GM18502 (cell line): ENCODE measurements around the gene RNF169.
A peak's percentile ranks its signal among the peaks of the same experiment; 100 is the strongest.
"Not testable (repeated sequence)": the region's sequence is repeated elsewhere in the genome, so short reads cannot be mapped to it uniquely, and the experiment has no call there.

Source experiments
- ATAC-seq: cut with Tn5 transposase; IDR thresholded peaks from one replicate; pipeline ENCODE4 v1.9.1; 2021; ENCODE audit warnings: mild to moderate bottlenecking; ENCODE audit not compliant: unreplicated experiment, poor library complexity

RNF169 gene

DNA sequence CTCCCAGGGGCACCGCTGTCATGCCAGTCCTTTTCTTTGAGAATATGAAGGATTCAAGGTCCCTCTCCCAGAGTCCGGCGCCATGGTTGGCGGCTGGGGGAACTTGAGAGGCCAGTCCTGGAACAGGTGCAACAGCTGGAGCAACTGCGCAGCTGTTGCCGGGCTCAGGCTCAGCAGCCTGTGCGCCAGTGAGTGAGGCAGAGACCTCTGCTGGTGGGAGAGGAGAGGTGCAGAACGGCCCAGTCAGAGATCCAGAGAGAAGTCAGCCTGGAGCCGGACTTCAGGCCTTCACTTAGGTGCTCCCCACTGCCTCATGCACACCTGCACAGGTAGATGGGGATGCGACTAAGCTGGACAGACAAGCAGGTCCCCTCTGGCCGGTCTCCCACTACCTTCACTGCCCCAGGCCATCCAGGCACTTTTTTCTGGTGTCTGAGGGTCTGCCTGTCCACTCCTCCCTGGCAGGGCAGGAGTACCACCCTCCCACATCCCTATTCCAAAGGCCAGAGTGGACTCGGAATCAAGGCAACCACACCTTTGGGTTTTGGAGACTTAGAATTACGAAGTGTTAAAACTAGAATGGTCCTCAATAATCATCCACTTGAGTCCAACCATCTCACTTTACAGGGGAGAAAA, 22.0 kb upstream of the RNF169 start:
- ATAC-seq: peak; percentile 88

DNA sequence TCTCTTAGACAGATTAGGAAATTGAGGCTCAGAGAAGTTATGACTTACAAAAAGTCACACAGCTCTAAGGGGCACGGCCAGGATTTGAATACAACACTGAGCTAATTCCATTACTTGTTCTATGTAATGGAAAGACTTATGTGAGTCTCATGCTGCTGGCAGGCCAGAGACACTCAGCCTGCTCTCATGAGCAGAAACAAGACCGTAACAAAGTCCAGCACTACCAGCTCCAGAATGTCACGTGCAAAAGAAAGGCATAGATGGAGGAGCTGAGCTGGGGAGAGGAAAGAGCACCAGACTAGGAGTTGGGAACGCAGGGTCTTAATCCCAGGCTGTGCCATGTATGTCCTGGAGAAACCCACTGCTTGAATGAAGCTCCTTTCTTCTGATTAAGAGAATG, 19.3 kb upstream of the RNF169 start:
- ATAC-seq: no peak

DNA sequence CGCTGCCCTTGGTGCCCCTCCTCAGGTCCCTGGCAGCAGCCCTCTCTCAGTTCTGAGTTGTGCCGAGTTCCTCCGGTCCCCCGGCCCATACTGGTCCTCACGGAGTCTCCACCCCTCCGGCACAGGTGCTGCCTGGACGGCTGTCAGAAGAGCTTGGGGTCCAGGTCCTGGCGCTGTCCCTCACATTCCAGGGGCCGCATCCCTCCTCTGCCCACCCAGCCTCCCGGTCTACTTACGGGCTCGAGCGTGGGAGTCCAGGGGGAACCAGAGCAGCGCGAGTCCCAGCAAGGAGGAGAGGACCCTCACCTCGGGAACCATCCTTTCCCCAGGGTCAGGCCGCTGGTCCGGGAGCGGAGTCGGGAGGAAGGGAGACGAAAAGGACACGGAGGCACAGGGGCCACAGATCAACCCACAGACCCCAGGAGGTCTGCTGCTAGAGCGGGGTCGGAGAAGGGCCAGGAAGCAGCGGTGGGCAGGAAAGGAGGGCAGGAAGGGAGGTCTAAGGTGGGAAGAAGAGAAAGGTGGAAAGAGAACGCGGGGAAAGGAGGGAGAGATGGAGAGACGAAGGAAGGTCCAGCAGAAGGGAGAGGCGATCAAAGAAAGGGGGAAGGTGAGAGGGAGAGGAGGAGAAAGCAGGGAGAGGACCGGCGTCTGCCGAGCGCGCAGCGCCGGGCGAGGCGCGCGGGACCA, 17.9 kb upstream of the RNF169 start:
- ATAC-seq: no peak

DNA sequence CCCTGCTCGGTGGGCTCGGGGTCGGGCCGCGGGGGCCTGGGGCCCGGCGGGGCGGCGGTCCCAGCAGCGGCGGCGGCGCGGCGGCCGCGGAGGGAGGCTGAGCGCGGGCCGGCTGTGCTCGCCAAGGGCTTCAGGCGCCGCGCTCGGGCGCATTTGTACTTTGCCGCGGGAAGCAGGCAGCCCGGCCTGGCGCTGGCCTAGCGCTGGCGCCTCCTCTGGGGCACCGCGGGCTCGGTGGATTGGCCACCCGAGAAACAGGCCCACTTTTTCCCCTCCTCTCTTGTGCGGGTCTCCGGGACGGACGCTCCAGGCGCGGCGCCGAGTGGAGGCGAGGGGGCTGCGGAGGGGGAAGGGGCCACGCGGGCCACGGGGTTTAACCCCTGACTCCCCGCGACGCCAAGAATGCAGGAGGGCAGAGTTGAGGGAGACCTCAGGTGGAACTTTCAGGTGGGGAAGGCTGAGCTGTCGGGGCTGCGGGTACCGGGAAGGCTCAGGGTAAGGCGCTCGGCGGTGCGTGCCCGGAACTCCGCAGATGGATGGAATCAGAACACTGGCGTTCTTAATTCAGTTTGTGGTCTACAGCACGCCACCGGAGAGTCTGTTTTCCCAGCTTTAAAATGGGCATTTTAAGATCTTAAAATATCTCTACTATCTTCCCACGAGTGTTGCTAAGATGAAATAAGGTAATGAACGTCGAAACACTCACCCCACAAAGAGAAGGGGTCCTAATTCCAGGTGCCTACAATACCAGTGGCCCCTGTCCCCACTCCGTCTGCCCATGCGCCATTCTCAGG, 17.2 kb upstream of the RNF169 start, which contains the start of gene CHRDL2:
TSS of gene CHRDL2 (minus strand) at position 126 of the 794 bp plus-strand sequence. CDS start 538 bp downstream, outside the sequence.
- ATAC-seq: no peak

DNA sequence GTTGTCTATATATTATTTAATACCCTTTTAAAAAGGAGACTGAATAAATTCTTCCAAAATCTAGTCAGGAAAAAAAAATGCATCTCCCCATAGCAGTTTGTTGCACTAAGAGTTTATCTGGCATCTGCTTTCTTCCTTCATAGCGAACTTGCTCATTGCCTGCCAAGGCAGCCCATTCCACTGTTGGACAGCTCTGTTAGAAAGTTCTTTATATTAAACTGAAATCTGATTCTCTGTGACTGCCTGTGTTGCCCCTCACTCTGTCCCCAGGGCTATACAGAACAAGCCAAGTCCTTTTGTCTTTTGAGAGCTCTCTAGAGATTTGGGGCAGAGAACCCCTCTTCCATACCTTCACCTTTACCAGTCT, 14.1 kb upstream of the RNF169 start:
- ATAC-seq: no peak

DNA sequence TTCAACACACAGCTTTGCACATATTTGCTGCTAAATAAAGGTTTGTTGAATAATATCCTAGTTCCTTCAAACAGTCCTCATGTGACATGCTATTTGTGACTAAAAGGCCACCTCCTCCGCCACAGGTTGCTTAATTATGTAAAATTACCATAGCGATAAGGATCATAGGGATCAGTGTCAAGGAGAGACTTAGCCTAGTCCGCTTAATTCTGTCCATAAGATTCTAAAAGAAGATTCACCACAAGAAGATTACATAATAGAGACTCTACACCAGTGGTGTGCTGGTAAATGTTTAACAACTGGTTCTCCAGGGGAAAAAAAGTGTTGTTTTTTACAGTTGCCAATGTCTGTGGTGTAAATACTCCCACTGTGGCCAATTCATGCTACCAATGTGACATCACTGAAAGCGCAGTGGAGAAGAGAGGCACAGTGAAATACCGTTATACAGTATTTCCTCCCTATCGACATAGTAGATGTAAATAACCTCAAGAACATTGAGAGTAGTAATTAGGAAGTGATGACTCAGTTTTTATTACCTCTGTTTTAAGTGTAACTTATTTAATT, 13.2 kb upstream of the RNF169 start:
- no peak for ATAC-seq

DNA sequence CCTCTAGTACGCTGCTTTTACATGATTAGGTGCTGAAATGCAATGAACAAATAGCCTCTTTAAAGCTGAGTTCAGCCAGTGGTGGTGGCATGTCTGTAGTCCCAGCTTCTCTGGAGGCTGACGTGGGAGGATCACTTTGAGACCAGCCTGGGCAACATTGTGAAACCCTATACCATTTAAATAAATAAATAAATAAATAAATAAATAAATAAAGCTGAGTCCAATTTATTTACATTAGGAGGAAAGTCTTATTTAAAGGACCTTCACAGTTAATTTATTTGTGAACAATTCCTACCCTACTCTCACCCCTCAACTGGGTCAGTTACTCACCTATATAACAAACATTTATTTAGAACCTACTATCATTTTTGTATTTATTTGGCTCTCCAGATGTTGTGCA, 12.6 kb upstream of the RNF169 start:
- ATAC-seq: no peak

DNA sequence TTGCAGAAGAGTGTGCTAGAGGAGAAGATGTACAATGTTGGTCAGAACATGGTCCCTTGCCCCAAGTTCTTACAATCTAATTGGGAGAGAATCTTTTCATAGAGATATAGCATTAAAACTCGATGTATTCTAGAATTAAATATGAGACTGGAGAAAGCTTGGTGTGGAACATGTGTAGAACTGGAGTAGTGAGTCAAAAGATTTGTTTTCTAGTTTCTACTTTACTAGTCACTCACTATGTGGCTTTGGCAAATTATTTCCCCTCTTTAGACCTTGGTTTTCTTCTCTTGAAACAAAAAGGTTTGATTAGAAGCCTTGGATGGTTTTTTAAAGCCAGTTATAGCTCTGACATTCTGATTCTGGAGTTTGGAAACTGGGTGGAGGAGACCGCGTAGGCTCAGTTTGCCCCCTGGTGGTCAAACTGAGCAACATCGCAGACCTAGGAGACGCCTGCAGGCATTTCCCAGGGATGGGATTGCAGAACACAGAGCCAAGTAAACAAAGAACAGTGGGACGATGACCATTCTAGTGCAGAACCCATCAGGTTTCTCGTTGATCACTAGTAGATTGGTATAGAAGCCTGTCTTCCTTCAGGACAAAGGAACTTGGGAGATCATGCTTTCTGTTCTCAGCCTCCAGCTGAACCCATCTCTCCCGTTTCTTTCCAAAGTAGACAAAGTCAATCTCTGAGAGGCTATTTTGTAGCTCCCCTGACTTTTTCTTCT, 8.9 kb upstream of the RNF169 start:
- no peak for ATAC-seq

DNA sequence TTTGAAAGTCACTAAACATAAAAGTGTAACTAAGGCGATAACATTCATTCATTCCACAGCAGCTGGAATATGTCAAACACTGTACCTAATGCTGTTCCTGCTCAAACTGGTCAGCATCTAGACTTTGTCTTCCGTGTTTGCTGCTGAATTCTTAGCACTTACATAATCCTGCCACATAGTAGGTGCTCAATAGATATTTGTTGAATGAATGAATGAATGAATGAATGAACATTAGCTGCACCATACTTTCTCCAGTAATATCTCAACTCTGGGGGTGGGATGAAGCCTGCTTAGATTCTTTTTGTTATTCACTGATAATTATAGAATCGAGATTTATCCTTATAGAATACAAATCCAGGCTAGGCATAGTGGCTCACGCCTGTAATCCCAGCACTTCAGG, 6.6 kb upstream of the RNF169 start:
- ATAC-seq: no peak

DNA sequence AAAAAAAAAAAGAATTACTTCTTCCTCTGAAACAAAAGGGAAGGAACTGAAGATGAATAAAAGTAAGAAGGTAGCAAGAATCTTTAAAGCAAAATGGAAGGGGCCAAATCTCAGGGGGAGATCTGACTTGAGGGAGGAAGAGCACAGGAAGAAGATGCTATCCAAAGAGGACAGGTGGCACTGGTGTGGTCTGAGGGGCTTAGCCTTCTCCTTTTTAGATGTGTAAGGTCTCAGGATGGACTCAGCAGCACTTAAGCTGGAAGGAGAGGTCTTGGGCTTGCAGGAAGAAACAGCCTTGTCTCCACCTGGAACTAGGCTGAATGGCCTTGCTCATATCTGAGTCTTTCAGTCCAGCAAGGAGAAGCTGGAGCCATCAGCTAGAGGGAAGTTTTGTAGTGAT, 5.0 kb upstream of the RNF169 start:
- ATAC-seq: no peak

DNA sequence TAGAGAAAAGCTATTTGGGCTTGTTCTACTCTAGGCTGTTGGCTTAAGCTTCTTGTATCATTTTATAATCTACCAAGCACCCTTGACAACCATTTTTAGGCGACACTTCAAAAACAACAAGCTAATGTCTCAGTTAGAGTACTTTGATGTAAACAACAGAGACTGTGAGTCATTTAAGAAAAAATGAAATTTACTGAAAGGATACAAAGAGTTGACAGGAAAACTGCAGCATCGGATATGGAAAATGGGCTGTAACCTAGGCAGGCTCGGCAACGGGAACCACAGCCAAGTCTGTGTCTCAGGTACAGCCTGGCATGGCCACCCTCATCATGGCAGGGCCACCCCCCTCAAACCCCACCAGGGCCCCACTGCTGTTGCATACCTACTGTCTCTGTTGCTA, 4.4 kb upstream of the RNF169 start:
- no peak for ATAC-seq

DNA sequence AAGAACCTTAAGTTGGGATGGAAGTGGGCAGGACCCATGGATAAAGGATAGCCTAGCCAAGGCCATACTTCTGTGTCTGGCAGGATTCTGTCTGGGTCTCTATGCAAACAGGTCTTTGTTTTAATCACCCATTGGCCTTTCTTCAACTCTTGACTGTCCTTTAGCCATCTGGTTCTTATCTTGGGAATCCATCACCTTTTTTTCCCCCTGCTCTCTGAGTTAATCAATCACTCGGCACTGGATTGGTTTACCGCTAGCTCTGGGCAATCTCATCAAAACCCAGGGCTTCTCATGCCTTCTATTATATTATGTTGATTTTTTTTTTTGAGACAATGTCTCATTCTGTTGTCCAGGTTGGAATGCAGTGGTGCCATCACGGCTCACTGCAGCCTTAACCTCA, 1.8 kb upstream of the RNF169 start:
- no peak for ATAC-seq

DNA sequence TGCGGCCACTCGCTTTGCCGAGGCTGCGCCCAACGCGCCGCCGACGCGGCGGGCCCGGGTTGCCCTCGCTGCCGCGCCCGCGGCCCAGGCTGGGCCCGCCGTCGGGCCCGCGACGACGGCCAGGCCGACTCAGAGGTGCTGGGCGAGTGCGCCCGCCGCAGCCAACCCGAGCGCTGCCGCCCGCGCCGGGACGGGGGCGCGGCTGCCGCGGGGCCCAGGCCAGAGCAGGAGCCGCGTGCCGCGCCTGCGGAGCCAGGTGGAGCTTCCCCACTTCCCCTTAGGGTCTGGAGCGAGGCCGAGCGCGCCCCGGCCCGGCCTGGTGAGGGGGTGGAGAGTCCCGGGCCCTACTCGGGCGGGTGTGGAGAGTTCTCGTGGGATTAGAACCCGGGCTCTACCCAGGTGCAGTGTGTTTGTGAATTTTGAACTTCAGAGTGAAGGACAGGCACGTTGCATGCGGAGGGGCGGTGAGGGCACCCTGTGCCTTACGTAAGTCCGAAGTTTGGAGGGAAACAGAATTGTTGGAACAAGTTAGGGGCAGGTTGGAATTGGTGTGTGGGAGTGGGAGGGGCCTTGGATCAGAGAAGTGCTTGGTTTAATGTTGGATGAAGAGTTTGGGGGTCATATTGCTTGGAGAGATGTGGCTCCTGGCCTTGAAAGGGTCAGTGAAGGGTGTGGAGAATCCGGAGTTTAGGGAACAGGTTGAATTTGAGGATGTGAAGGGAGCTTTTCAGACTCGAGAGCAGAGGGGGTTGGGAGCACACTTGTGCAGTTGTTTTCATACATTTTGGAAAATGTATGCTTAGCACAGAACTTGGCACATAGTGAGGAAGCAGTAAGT, 697 bp downstream of the RNF169 start:
- peak; percentile 54 for ATAC-seq

DNA sequence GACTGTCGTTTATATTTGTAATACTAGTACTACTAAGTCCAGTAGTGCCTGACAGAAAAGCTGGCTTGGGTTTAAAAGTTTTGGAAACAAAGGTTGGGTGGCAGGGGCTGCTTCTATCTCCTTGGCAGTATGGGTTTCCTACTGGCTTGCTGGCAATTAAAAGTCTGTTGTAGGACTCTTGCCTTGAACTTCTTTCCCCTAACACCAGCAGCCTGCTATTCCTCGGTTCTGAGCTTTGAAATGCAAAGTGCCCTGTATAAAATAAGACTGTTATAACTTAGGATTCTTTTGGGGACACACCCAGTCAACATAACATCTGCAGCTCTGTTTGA, 1.3 kb downstream of the RNF169 start:
- no peak for ATAC-seq

DNA sequence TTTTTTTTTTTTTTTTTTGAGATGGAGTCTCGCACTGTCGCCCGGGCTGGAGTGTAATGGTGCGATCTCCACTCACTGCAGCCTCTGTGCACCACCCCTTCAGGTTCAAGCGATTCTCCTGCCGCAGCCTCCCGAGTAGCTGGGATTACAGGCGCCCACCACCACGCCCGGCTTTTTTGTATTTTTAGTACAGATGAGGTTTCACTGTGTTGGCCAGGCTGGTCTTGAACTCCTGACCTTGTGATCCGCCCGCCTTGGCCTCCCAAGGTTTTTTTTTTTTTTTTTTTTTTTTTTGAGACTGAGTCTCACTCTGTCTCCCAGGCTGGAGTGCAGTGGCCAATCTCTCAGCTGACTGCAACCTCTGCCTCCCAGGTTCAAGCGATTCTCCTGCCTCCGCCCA, 1.9 kb downstream of the RNF169 start:
- ATAC-seq: not testable (repeated sequence)

DNA sequence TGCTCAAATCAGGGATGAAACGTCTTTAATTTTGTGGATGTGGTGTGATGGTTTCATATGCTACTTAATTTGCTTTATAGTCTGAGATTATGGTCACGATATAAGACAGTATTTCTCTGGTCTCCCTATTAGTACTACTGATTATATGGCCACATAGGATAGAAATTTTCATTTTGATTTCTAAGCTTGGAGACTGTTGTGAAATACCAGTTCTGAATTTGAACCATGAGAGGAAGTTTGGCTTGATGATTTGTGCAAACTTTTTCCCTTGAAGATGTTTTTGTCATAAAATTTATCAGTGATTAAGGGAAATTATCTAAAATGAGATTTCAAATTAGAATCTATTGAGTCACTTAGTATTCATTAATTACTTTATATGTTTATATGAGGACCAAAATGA, 2.7 kb downstream of the RNF169 start:
- no peak for ATAC-seq

DNA sequence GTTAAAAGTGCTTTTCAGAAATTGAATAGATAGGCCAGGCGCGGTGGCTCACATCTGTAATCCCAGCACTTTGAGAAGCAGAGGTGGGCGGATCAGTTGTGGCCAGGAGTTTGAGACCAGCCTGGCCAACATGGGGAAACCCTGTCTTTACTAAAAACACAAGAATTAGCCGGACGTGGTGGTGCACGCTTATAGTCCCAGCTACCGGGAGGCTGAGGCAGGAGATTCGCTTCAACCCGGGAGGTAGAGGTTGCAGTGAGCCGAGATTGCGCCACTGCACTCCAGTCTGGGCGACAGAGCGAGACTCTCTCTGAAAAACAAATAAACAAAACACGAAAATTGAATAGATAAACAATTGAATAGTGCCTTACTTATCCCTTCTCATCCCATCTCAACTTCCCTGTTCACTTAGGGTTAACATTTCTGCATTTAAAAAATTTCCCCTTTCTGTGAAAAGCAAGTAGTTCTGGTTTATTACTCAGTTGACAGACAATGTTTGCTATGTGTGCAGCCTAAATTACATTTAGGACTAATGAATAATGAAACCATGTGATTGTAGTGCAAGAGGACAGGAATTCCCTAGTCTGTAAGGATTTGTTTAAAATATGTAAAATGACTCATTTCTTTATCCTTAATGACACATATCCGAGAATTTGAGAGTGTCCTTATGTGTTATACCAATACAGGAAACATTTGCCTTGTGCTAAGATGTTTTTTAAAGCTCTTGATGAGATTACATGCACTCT, 6.0 kb downstream of the RNF169 start:
- ATAC-seq: peak; percentile 45

DNA sequence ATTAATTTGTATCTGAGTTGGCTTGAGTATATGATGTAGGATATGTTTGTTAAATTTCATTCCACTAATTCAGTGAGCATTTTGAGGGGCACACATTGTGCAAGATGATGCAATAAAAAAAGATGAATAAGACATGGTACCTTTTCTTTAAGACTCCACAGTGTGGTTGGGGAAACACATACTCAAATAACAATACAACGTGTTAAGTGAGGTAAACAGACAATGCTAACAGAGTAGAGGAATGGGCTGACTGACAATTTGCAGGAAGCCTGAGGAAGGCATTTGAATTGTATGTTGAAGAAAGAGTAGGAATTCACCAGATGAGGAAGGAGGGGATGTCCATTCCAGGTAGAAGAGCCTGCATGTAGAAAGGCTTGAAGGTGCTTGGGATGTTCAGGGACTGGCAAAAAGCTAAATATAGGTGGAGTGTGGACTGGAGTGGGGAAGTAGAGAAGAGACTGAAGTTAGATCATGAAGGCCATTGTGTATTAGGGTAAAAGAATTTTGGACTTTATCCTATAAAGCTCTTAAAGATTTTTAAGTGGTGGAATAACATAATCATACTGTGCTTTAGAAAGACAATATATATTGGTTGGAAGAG, 6.8 kb downstream of the RNF169 start:
- no peak for ATAC-seq

DNA sequence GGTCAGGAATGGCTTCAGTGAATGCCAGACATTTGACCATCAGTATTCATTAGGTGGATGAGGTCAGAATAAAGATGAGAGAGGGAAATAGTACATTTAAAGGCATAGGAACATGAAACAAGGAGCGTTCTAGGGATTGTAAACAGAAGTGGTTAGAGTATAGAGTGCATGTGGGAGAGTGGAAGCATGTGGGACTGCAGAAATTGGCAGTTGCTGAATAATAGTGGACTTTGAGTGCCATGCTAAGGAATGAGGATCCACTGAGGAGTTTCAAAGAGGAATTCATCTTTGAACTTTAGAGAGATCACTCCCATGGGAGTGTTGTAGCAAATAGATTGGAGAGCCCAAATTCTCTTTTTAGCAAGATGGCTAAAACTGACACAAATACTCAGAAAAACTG, 7.9 kb downstream of the RNF169 start:
- ATAC-seq: no peak
